BLaER1 treated with 17β-estradiol and CSF1 and Interleukin-3, amounts not matched to agents 10 nM and 100 nM (cell line): ENCODE data around the gene TCAP.

Experiments used
- H3K27ac ChIP-seq, 11 experiments: shearing (Covaris generic); formaldehyde crosslinking; 2 replicates each; pipeline ENCODE4 v1.8.1; 2022
- H3K27me3 ChIP-seq, 11 experiments: shearing (Covaris generic); formaldehyde crosslinking; 2 replicates each; pipeline ENCODE4 v1.8.1; 2022
- H3K36me3 ChIP-seq, 11 experiments: shearing (Covaris generic); formaldehyde crosslinking; 2 replicates each; pipeline ENCODE4 v1.8.1; 2022
- H3K4me1 ChIP-seq, 10 experiments: shearing (Covaris generic); formaldehyde crosslinking; 2 replicates each; pipeline ENCODE4 v1.8.1; 2022
- H3K4me2 ChIP-seq, 11 experiments: shearing (Covaris generic); formaldehyde crosslinking; 2 replicates each; pipeline ENCODE4 v1.8.1; 2022
- H3K4me3 ChIP-seq, 10 experiments: shearing (Covaris generic); formaldehyde crosslinking; 2 replicates each; pipeline ENCODE4 v1.8.1; 2022
- H3K9ac ChIP-seq, 11 experiments: shearing (Covaris generic); formaldehyde crosslinking; 2 replicates each; pipeline ENCODE4 v1.8.1; 2022
- H3K9me3 ChIP-seq, 11 experiments: shearing (Covaris generic); formaldehyde crosslinking; replicated peaks in 1 of 11; 2 replicates each; pipeline ENCODE4 v1.8.1; 2022
- H4K20me1 ChIP-seq, 11 experiments: shearing (Covaris generic); formaldehyde crosslinking; 2 replicates each; pipeline ENCODE4 v1.8.1; 2022
- Cebpa-rat ChIP-seq, 11 experiments: shearing (Covaris generic); IDR thresholded peaks; 2 replicates each; pipeline ENCODE4 v1.8.1; 2022

TCAP gene

DNA sequence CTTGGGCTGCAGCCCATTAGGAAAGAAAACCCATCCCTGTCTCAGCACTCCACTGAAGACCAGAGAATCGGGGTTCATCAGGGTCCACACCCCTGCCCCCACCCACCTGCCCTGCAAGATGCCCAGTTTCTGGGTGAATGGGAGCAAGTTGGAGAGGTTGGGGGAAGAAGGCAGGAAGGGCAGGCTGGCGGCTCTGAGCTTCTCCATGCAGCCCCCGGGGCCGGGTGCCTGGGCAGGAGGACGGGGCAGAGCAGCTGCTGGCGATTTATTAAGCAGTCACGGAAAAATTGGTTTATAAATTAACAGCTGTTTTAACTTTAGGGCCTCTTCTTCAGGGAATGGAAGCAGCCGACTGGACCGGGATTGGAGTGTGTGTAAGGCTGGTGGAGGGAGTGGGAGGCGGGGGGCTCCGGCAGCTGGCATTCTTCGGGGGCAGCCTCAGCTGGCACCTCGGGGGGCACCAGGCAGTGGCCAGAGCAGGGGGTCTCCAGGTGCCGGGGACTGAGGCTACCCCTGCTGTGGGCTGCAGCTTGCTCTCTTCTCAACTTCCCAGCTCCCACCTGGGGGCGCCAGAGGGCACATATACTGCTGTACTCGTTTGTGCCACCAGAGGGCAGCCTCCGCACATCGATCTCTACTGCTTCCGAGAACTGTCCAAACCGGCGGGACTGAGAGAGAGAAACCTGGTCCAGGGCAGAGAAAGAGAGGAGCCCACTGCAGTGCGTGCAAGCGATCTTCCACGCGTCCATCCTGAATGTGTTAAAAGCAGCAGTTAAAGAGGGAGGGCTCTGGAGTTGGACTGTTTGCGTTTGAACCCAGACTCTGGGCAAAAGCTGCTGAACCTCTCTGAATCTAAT lies 43.4 kb upstream of the TCAP start:
- Histone ChIP-seq H3K4me2 (peak overlapping the region; percentile 27 to 67 (median 47)), H3K27ac (no peak overlapping the region), H3K9ac (peak overlapping the region in 3 of 11 experiments; percentile 10 to 31 (median 27); a peak in 3 of 22 replicates), H4K20me1 (no peaks in the 10 kb centered on the region; a peak in 1 of 22 replicates), H3K9me3 (no peaks in the 10 kb centered on the region), H3K4me3 (no peak overlapping the region), H3K27me3 (peaks cover 8 to 27% (median 14%) of the 10 kb centered on the region in 11 experiments), H3K4me1 (peaks cover 14 to 55% (median 42%) of the 10 kb centered on the region in 10 experiments), H3K36me3 (no peaks in the 10 kb centered on the region)
- TF ChIP-seq Cebpa-rat (IDR thresholded peaks at IDR 0.05) = no peak

DNA sequence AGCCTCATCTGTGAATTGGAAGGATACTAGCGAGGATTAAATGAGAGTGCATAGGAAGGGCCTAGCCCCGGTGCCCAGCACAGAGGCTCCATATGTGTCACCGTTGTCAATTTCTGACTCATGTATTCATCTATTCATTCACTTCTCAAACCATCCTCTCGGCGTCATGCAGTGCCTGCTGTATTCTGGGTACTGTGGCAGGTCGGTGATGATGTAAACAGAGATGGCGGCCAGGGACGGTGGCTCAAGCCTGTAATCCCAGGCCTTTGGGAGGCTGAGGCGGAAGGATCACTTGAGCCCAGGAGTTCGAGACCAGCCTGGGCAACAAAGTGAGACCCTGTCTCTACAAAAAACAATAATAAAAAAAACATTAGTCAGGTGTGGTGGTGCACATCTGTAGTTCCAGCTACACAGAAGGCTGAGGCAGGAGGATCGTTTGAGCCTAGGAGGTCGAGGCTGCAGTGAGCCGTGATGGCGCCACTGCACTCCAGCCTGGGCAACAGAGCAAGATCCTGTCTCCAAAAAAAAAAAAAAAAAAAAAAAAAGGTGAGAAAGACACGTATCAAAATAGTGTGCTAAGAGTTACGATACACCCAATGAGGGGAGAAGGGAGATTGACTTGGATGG lies 42.7 kb upstream of the TCAP start:
- no peak for TF ChIP-seq Cebpa-rat (IDR thresholded peaks at IDR 0.05)
- peak overlapping the region; percentile 27 to 67 (median 47); a peak in 21 of 22 replicates for H3K4me2 ChIP-seq
- H3K4me3 ChIP-seq = no peak overlapping the region
- peaks cover 14 to 54% (median 41%) of the 10 kb centered on the region in 10 experiments for H3K4me1 ChIP-seq
- H4K20me1 ChIP-seq = no peaks in the 10 kb centered on the region; a peak in 1 of 22 replicates
- H3K9ac ChIP-seq = no peak overlapping the region
- no peaks in the 10 kb centered on the region for H3K36me3 ChIP-seq
- no peak overlapping the region for H3K27ac ChIP-seq
- H3K9me3 ChIP-seq = no peaks in the 10 kb centered on the region
- H3K27me3 ChIP-seq = peaks cover 15 to 35% (median 21%) of the 10 kb centered on the region in 11 experiments

GRCh38 chr17:39623356-39623950 lies 41.7 kb upstream of the TCAP start:
- no peak overlapping the region for H3K9ac ChIP-seq
- peak overlapping the region; percentile 23 to 75 (median 56); a peak in 20 of 22 replicates for H3K4me2 ChIP-seq
- no peak for TF ChIP-seq Cebpa-rat (IDR thresholded peaks at IDR 0.05)
- H3K4me1 ChIP-seq = peaks cover 13 to 59% (median 44%) of the 10 kb centered on the region in 10 experiments
- H3K4me3 ChIP-seq = no peak overlapping the region
- 0 out of 22 replicates have a peak overlapping the region, but pooled peaks of 1 of the 11 experiments have one; percentile 14 for H3K27ac ChIP-seq
- H3K36me3 ChIP-seq = no peaks in the 10 kb centered on the region
- H3K27me3 ChIP-seq = peaks cover 20 to 41% (median 26%) of the 10 kb centered on the region in 11 experiments
- no peaks in the 10 kb centered on the region for H3K9me3 ChIP-seq
- no peaks in the 10 kb centered on the region; a peak in 2 of 22 replicates for H4K20me1 ChIP-seq

- Histone ChIP-seq H3K27me3 (peaks cover 20 to 36% (median 26%) of the 10 kb centered on the region in 11 experiments), H3K36me3 (no peaks in the 10 kb centered on the region), H3K9ac (no peak overlapping the region), H3K4me1 (peaks cover 6 to 59% (median 44%) of the 10 kb centered on the region in 10 experiments; a peak in 19 of 20 replicates), H3K4me3 (no peak overlapping the region), H3K27ac (no peak overlapping the region), H3K9me3 (no peaks in the 10 kb centered on the region), H3K4me2 (no peak overlapping the region), H4K20me1 (no peaks in the 10 kb centered on the region; a peak in 2 of 22 replicates)
- TF ChIP-seq Cebpa-rat (IDR thresholded peaks at IDR 0.05) = no peak
These were observed 40.8 kb upstream of the TCAP start for GRCh38 chr17:39624313-39624712.

DNA sequence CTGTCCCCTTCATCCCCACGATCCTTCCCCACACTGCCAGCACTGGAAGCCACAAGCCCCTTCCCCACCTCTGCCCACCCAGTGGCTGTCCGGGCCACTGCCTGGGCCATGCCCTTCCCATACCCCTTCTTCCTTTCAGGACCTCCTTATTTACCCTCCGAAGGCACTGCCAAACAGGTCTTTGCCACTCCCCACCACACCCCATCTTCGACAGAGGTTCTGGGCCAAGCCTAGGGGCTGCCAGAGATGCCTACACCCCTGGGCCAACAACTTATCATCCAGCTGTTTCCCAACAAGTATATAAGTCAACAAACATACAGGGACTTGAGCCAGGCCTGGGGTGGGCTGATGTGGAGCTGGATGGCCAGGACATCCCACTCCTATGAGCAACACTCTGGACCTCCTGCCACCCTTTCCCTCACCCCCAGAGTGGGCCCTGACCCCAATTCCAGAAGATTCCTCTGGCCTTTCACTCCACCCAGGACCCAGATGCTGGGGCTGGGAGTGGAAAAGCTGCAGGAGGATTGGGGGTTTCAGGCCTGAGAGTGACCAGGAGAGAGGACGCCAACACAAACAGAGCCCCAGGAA lies 39.9 kb upstream of the TCAP start:
- H3K4me3 ChIP-seq = no peak overlapping the region
- H3K9ac ChIP-seq = peak overlapping the region in 3 of 11 experiments; percentile 0 to 48 (median 23); a peak in 5 of 22 replicates
- H4K20me1 ChIP-seq = no peaks in the 10 kb centered on the region; a peak in 2 of 22 replicates

DNA sequence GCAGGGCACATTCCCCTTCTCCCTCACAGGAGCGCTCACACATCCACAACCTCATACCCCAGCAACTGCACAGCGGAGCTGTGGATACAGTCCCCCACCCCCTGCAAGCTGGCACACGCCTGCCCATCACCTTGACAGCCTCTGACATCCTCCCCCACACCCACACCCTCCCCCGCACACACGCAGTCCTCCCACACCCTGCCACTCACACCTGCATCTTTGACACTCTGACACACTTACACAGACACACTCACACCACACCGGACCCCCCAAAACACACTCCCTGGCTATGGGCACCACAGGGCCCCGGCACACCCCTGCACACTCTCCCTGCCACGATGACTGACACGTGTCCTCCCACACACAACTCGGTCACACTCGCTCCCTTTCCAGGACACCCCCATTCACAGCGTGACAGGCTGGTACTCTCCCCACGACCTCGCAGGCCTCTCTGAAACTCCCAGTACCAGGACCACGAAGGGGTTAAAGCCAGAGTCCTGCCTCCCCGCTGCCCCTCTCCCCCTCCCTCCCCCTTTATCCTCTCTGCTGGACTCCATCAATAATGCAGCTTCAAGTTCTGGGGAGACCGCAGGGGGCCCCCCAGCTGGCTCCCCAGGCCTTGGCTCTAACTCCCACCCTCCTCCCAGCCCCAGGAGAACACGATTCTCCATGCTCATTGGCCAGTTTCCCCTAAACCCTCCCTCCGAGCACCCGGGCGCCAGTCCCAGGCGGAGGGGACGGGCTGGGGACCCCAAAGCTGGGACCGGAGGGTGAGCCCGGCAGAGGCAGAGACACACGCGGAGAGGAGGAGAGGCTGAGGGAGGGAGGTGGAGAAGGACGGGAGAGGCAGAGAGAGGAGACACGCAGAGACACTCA lies 38.7 kb upstream of the TCAP start, which contains the start of gene PPP1R1B:
TSS of gene PPP1R1B (plus strand) at position 782 of the 876 bp plus-strand sequence. CDS start 441 bp downstream, outside the sequence.
- H3K4me2 ChIP-seq = peak within 1 kb of the TSS in 8 of 11 experiments; percentile 39 to 67 (median 62); a peak in 15 of 22 replicates
- H4K20me1 ChIP-seq = no peaks in the 10 kb centered on the region; a peak in 2 of 22 replicates
- peaks cover 6 to 60% (median 50%) of the 10 kb centered on the region in 10 experiments; a peak in 19 of 20 replicates for H3K4me1 ChIP-seq
- peaks cover 20 to 36% (median 26%) of the 10 kb centered on the region in 11 experiments for H3K27me3 ChIP-seq
- H3K4me3 ChIP-seq = no peak within 1 kb of the TSS
- no peak within 1 kb of the TSS; a peak in 1 of 22 replicates for H3K9ac ChIP-seq
- H3K27ac ChIP-seq = no peak within 1 kb of the TSS
- no peaks in the 10 kb centered on the region for H3K9me3 ChIP-seq
- H3K36me3 ChIP-seq = no peaks in the 10 kb centered on the region
- no peak for TF ChIP-seq Cebpa-rat (IDR thresholded peaks at IDR 0.05)

More for the DNA sequence above, 39.9 kb upstream of the TCAP start:
- Histone ChIP-seq H3K9me3 (no peaks in the 10 kb centered on the region), H3K4me1 (peaks cover 6 to 59% (median 47%) of the 10 kb centered on the region in 10 experiments; a peak in 19 of 20 replicates), H3K27ac (no peak overlapping the region), H3K36me3 (no peaks in the 10 kb centered on the region), H3K4me2 (no peak overlapping the region), H3K27me3 (peaks cover 20 to 36% (median 26%) of the 10 kb centered on the region in 11 experiments)
- TF ChIP-seq Cebpa-rat (IDR thresholded peaks at IDR 0.05) = no peak

DNA sequence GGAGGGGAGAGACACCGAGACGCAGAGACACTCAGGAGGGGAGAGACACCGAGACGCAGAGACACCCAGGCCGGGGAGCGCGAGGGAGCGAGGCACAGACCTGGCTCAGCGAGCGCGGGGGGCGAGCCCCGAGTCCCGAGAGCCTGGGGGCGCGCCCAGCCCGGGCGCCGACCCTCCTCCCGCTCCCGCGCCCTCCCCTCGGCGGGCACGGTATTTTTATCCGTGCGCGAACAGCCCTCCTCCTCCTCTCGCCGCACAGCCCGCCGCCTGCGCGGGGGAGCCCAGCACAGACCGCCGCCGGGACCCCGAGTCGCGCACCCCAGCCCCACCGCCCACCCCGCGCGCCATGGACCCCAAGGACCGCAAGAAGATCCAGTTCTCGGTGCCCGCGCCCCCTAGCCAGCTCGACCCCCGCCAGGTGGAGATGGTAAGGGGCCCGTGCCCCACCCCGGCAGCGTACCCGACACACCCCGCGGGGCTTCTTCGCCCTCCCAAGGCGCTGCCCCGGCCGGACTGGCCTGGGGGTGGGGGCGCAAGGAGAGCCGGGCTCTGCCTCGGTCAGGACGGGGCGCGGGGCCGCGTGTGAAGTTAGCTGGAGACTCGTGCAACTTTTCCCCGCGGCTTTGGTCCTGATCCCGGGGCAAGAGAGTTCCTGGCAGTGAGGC lies 38.0 kb upstream of the TCAP start:
- peak overlapping the region in 8 of 11 experiments; percentile 37 to 58 (median 46); a peak in 13 of 22 replicates for H3K4me2 ChIP-seq
- no peak overlapping the region for H3K27ac ChIP-seq
- peaks cover 6 to 60% (median 53%) of the 10 kb centered on the region in 10 experiments; a peak in 19 of 20 replicates for H3K4me1 ChIP-seq
- H3K27me3 ChIP-seq = peaks cover 20 to 36% (median 26%) of the 10 kb centered on the region in 11 experiments
- no peaks in the 10 kb centered on the region; a peak in 2 of 22 replicates for H4K20me1 ChIP-seq
- H3K36me3 ChIP-seq = no peaks in the 10 kb centered on the region
- no peaks in the 10 kb centered on the region for H3K9me3 ChIP-seq
- TF ChIP-seq Cebpa-rat (IDR thresholded peaks at IDR 0.05) = no peak
- no peak overlapping the region for H3K4me3 ChIP-seq
- no peak overlapping the region for H3K9ac ChIP-seq
